HG03045 (cell line): ENCODE results near the gene CLEC4F.
"Not testable (repeated sequence)": the region's sequence is repeated elsewhere in the genome, so short reads cannot be mapped to it uniquely, and the experiment has no call there.

ENCODE experiments used
- ATAC-seq: cut with Tn5 transposase; IDR thresholded peaks from one replicate; pipeline ENCODE4 v1.9.1; 2021; ENCODE audit warnings: mild to moderate bottlenecking, moderate library complexity; ENCODE audit not compliant: unreplicated experiment

CLEC4F gene

GRCh38 chr2:70826696-70827350, 6.4 kb upstream of the CLEC4F start:
- no peak for ATAC-seq

- ATAC-seq = no peak
Observed at GRCh38 chr2:70823249-70823648, 2.9 kb upstream of the CLEC4F start.

GRCh38 chr2:70822843-70823242, 2.4 kb upstream of the CLEC4F start:
- no peak for ATAC-seq

- ATAC-seq = no peak
Observed at GRCh38 chr2:70817284-70817954, 3.0 kb downstream of the CLEC4F start.

DNA sequence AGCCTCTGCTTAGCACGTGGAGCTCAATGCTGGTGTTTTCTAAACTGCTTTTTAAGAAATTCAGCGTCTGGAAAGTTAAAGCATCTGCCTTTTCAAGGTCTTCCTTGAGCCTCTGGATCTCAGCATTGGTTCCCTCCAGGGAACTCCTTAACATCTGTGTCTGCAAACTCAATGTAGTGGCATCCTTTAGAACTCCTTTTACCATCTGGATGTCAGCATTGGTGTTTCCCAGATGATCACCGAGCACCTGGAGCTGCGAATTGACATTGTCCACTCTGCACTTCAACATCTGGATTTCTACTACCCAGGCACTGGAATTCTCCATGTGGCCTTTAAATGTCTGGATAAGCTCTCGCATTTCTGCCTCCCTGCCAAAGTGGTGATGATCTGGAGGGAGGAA, 3.7 kb downstream of the CLEC4F start:
- ATAC-seq = no peak

DNA sequence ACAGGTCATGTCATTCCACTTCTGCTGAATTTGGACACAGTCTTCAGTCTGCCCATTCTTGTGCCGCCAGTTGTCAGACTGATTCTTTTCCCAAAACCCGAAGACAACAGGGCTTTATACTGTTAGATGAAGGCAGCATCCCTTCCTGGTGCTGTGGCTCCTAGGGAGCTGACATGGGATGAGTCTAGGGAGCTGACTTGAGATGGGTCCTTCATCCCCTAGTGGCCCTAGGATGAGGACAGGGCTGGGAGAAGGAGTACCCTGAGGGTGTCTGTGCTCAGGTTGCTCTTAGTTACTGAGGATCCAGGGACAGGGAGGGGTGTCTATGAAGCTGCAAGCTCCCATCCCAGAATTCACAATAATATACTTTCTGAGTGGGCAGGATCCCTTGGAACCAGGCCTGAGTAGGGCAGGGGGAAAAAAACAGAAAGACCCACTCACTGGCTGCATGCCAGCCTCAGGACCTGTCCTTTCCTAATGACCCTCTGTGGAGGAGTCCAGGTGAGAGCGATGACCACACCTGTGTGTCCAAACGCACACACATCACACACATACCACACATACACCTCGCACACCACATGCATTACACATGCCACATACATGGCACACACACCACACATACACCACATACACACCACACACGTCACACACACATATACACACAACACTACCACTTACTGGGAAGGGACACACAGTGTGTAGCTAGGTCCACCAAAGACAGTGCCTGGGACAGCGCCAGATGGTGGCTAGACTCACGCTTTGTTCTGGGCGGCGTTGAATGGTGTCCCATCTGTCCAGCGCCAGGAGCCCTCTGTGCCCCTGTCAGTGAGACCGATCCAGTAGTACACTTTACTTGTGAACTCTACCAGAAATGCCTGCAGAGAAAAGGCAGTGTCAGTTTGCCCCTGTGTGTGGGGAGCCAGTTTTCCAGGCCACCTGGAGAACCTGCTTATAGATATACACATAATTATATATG, 11.1 kb downstream of the CLEC4F start:
- no peak for ATAC-seq

- no peak for ATAC-seq
Observed at GRCh38 chr2:70807828-70808118, 12.6 kb downstream of the CLEC4F start.

- ATAC-seq = no peak
Observed at GRCh38 chr2:70807102-70807827, 13.1 kb downstream of the CLEC4F start.

DNA sequence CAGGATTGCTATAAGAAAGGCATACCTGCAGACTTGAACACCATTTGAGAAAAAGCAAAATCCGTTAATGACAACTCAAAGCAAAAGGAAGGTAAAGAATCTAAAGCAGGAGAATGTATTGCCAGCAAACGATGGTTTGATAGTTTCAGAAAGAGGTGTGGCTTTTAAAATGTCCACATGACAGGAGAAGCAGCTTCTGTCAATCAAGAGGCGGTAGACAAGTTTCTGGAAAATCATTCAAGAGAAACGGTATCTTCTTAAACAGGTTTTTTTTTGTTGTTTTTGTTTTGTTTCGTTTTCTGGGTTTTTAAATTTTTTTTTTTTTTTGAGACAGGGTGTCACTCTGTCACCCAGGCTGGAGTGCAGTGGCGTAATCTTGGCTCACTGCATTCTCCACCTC, 13.8 kb downstream of the CLEC4F start:
- ATAC-seq = no peak

DNA sequence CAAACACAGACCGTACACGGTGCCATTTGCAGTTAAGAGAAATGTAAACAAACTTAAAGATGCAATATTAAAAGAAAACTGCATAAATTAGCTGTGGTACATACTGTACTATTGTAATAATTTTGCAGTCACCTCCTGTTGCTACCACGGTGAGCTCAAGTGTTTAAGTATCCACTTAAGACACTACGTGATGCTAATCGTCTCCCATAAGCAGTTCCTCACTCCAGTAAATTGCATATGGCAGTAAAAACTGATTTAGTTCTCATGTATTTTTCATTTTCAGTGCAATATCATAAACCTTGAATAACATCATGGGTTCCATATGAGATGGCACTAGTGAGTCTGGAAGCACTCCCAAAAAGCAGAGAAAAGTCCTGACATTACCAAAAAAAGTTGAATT, 14.4 kb downstream of the CLEC4F start:
- no peak for ATAC-seq

DNA sequence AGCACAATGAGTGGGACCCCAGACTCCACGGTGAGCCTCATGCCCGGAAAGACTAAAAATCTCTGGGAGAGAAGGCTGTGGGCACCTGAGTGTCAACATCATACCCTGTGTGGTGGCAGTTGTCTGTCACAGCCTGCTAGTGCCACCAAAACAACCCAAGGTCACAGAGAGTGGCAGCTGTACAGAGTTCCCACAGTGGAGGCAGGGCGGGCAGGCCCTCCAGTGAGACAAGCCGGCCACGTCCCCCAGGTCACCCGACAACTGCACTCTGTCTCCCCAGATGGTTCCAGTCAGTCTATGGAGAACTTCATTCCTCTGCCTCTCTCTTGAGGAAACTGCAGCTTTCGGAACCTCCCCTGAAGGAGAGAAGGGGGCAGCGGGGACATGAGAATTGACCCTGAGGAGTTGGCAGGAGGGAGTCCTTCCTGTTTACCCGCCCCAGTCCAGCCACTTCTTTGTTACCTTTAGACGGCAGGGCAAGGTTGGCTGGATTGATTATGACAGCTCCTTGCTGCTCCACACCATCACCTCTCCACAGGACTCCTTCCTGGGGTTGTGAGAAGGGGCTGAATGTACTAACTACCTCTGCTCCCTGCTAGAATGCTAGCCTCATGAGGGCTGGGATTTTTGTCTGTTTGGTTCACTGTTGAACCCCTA, 18.7 kb downstream of the CLEC4F start:
- no peak for ATAC-seq

DNA sequence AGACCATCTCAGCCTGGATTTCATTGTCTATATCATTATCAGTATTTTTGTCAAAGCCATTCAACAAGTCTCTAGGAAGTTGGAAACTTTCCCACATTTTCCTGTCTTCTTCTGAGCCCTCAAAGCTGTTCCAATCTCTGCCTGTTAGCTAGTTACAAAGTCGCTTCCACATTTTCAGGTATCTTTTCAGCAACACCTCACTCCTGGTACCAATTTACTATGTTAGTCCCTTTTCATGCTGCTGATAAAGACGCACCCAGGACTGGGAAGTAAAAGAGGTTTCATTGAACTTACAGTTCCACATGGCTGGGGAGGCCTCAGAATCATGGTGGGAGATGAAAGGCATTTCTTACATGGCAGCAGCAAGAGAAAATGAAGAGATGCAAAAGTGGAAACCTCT, 20.7 kb downstream of the CLEC4F start:
- no peak for ATAC-seq

DNA sequence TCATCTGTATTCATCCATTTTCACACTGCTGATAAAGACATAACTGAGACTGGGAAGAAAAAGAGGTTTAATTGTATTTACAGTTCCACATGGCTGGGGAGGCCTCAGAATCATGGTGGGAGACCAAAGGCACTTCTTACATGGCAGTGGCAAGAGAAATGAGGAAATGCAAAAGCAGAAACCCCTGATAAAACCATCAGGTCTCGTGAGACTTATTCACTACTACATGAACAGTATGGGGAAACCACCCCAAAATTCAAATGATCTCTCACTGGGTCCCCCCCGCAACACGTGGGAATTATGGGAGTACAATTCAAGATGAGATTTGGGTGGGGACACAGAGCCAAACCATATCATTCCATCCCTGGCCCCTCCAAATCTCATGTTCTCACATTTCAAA, 22.4 kb downstream of the CLEC4F start:
- ATAC-seq = not testable (repeated sequence)

DNA sequence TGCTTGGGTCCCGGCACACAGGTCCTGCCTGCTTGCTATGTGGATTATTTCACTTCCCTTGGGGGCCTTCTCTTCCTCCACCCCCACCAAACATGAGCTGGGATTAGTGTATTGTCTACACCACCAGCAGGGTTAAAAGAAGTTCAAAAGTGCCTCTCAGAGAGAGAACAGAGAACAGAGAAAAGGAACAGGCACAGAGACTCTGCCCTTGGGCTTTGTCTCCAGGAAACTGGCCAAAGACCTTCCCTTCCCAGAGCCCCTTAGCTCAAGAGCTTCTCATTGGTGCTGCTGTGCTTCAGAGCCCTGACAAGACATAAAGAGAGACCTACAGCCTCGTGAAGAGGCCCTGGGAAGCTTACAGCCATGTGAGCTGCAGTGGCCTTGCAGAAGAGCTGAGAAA, 22.9 kb downstream of the CLEC4F start:
- no peak for ATAC-seq

DNA sequence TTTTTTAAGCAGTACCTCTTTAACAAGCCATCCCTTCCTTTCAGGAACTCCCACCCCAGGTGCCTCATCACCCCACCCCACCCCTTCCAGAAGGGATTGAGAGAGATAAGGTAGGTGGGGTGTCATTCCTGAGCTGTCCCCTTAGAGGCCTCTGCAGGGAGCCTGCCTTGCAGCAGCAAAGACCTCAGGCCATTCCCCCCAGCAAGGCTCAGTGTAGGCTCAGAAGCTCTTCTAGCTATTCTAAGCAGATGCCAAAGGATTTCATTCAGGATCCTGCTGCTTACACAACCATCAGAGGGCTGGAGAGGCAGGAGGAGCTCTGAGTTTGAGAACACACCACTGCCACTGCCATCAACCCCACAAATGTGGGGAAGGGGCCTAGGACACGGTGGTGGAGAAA, 24.1 kb downstream of the CLEC4F start:
- no peak for ATAC-seq

- no peak for ATAC-seq
Observed at GRCh38 chr2:70795164-70795995, 25.0 kb downstream of the CLEC4F start.

DNA sequence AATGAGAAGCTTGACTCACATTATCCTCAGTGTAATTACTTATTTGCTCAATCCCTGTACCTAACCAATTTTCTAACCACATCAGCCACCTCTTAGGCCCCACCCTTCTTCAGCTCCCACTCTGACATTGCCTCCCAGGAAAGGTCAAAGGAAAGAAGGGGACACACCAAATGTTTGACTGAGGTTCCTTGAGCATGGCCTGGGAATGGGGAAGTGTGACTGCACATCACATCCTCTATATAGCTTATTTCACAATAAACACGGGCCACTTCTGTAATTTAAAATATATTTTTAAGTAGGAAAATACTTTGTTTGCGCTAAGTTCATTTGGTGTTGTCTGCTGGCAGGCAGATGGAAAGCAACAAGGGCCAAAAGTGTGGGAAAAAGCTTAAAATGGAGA, 26.9 kb downstream of the CLEC4F start:
- no peak for ATAC-seq

DNA sequence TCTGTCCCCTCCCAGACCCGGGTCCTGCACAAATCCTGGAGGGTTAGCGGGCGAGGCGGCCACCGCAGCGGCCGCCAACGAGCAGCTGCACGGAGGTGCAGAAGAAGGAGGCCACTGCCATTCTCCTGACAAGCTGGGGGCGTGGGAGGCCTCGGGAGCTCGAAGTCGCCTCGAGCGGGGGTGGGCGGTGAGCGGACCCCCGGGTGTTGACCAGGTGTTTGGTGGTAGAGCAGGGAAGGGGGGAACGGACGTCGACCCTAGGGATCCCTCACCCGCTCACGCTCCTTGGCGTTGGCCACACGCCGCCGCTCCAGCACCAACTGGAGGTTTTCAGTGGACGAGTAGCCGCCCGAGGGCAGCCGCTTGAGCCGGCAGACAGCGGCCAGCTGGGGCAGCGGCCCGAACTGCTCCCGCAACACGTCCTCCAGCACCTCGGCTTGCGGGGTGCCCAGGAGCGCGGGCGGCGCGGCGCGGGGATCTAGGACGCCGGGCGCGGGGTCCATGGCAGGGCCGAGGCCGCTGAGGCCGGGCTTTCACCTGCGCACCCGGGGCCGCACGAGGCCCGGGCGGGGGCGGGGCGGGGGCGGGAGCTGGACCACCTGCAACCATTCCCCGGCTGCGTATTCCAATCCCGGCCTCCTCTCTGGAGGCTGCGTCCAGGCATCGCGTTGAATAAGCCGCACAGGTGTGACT, 30.1 kb downstream of the CLEC4F start, which contains the start of gene FIGLA:
FIGLA (minus strand) TSS at position 508 of the 693 bp plus-strand sequence; CDS start at position 503, 5 bp downstream.
- no peak for ATAC-seq
